Thoracic aorta (tissue), 2 donors: Measurements from ENCODE around the gene CDCA4. TPM values are rescaled to one million over a fixed set of nuclear protein-coding genes. Genes with fewer than 3 reads are reported as not detected.

Experiments used
- ATAC-seq: fragments of 150-250 bp; one replicate; pipeline ENCODE4 v1.8.0; 2017; ENCODE audit warnings: low read depth; ENCODE audit not compliant: insufficient number of reproducible peaks, low FRiP score
- DNase-seq: peaks from one replicate; pipeline ENCODE4 v3.0.0-alpha.2; 2020; ENCODE audit warnings: low spot score
- H3K27ac ChIP-seq, 2 donors: fragments of 200-600 bp; sonication (generic); 1 replicate in 1 of 2; 2 replicates in 1 of 2; pipeline ENCODE4 v1.5.1; 2016; ENCODE audit warnings: mild to moderate bottlenecking in 2 of 2, moderate library complexity in 2 of 2
- H3K27me3 ChIP-seq: fragments of 200-600 bp; sonication (generic); replicated peaks from 2 replicates; pipeline ENCODE4 v1.6.0; 2016; ENCODE audit warnings: mild to moderate bottlenecking; ENCODE audit not compliant: insufficient read depth
- H3K36me3 ChIP-seq: fragments of 200-600 bp; sonication (generic); one replicate; pipeline ENCODE4 v1.5.1; 2016
- H3K4me1 ChIP-seq, 2 donors: fragments of 200-600 bp; sonication (generic); 1 replicate in 1 of 2; 2 replicates in 1 of 2; pipeline versions ENCODE4 v1.5.1 to v1.6.0; 2016; ENCODE audit warnings: low read depth in 2 of 2, mild to moderate bottlenecking in 1 of 2; ENCODE audit not compliant: control insufficient read depth in 1 of 2
- H3K4me3 ChIP-seq: fragments of 200-600 bp; sonication (generic); 2 replicates; pipeline ENCODE4 v1.5.1; 2016; ENCODE audit warnings: mild to moderate bottlenecking
- H3K9me3 ChIP-seq: fragments of 200-600 bp; sonication (generic); 2 replicates; pipeline ENCODE4 v1.5.1; 2016
- CTCF ChIP-seq: fragments of 200-600 bp; sonication (generic); IDR thresholded peaks from one replicate; pipeline ENCODE4 v1.5.1; 2019; ENCODE audit warnings: antibody characterized with exemption
- total RNA-seq, 2 donors: library from RNA; depleted of rRNA; stranded (reverse); fragments of >200 nt; gene quantifications; one replicate each; pipeline versions ENCODE4 v1.1.0 to v1.2.3, GENCODE V29; 2016

Gene CDCA4
- total RNA-seq, 2 donors from 2014 or later: 1.6 to 6.5 TPM

DNA sequence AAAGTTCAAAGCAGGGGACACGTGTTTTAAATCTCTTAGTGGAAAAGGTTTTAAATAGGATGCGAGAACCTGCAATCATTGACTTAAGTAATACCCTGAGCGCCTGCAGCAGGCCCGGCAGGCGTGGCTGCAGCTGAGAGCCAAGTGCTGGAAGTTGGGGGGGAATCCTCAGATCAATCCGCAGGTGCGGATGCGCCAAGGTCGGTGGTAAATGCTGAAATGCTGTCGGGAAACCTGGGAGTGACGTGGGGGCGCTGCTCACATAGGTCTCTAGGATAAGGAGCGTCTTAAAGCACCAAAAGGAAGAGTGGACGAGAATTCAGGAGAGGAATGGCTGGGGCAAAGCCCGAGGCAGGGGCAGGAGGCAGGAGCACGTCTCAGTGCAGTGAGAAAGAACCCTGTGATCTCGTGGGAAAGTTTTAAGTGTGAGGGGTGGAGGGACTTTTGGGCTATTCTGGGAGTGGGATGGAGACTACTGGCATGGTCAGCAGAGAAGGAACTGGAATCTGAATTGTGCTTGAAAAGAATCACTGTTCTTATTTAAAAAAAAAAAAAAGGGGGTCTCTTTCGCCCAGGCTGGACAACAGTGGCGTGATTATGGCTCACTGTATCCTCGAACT, 883 bp upstream of the CDCA4 start:
- H3K4me3 ChIP-seq: peak overlapping the region; percentile 79

GRCh38 chr14:105019861-105020814, 745 bp downstream of the CDCA4 start:
- Histone ChIP-seq H3K4me3 (peak overlapping the region; percentile 83), H3K27ac (peak overlapping the region in 1 of 2 donors; percentile 19), H3K27me3 (no peaks in the 10 kb centered on the region), H3K36me3 (no peaks in the 10 kb centered on the region), H3K4me1 (peaks cover 0 to 28% of the 10 kb centered on the region in 2 donors), H3K9me3 (no peaks in the 10 kb centered on the region)
- no peak for TF ChIP-seq CTCF
- ATAC-seq (no peak), DNase-seq (no peak)

More for the DNA sequence above, 883 bp upstream of the CDCA4 start:
- Histone ChIP-seq H3K27me3 (no peaks in the 10 kb centered on the region), H3K27ac (peak overlapping the region; percentile 42 to 51), H3K36me3 (no peaks in the 10 kb centered on the region), H3K4me1 (peaks cover 0 to 31% of the 10 kb centered on the region in 2 donors), H3K9me3 (no peaks in the 10 kb centered on the region)
- ATAC-seq (no peak), DNase-seq (no peak)
- no peak for TF ChIP-seq CTCF

GRCh38 chr14:105018414-105018813, 2.5 kb downstream of the CDCA4 start:
- H3K27ac ChIP-seq: no peak overlapping the region
- no peaks in the 10 kb centered on the region for H3K36me3 ChIP-seq
- TF ChIP-seq CTCF: no peak
- ATAC-seq: no peak
- no peak for DNase-seq
- no peaks in the 10 kb centered on the region for H3K9me3 ChIP-seq
- no peaks in the 10 kb centered on the region for H3K27me3 ChIP-seq
- H3K4me1 ChIP-seq: peaks cover under 1 to 30% of the 10 kb centered on the region in 2 donors
- no peak overlapping the region for H3K4me3 ChIP-seq

- no peak for TF ChIP-seq CTCF
- Histone ChIP-seq H3K4me3 (no peak overlapping the region), H3K27ac (no peak overlapping the region), H3K4me1 (peaks cover 11 to 38% of the 10 kb centered on the region in 2 donors), H3K36me3 (peaks cover 7% of the 10 kb centered on the region), H3K9me3 (no peaks in the 10 kb centered on the region), H3K27me3 (no peaks in the 10 kb centered on the region)
- no peak for DNase-seq
- ATAC-seq: no peak
These were observed 5.0 kb downstream of the CDCA4 start for GRCh38 chr14:105015905-105016304.

GRCh38 chr14:105015242-105015641, 5.6 kb downstream of the CDCA4 start:
- TF ChIP-seq CTCF: no peak
- Histone ChIP-seq H3K36me3 (peaks cover 10% of the 10 kb centered on the region), H3K9me3 (no peaks in the 10 kb centered on the region), H3K27me3 (no peaks in the 10 kb centered on the region), H3K4me1 (peaks cover 11 to 34% of the 10 kb centered on the region in 2 donors), H3K27ac (no peak overlapping the region), H3K4me3 (no peak overlapping the region)
- DNase-seq: no peak
- ATAC-seq: no peak
